GM21737 (cell line): ENCODE results near the gene PCDHA7.
"Not testable (repeated sequence)": the region's sequence is repeated elsewhere in the genome, so short reads cannot be mapped to it uniquely, and the experiment has no call there.

Experiments used
- ATAC-seq: cut with Tn5 transposase; IDR thresholded peaks from one replicate; pipeline ENCODE4 v1.9.1; 2021; ENCODE audit warnings: mild to moderate bottlenecking, moderate library complexity; ENCODE audit not compliant: unreplicated experiment

PCDHA7 gene

GRCh38 chr5:140821375-140822280 lies 12.4 kb upstream of the PCDHA7 start, which contains the start of gene PCDHA5:
Gene PCDHA5, plus strand, starts transcription at chr5:140821613.
- no peak for ATAC-seq

DNA sequence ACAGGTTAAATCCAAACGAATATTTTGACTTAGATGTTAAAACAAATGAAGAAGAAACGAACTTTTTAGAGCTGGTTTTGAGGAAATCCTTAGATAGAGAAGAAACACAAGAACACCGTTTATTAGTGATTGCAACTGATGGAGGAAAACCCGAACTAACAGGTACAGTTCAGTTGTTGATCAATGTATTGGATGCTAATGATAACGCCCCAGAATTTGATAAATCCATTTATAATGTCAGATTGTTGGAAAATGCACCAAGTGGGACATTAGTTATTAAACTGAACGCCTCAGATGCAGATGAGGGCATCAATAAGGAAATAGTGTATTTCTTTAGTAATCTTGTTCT lies 11.8 kb upstream of the PCDHA7 start:
- ATAC-seq = no peak

- ATAC-seq = not testable (repeated sequence)
These were observed 11.1 kb upstream of the PCDHA7 start for GRCh38 chr5:140822969-140823368.

- no peak for ATAC-seq
These were observed 10.6 kb upstream of the PCDHA7 start for GRCh38 chr5:140823475-140823874.

DNA sequence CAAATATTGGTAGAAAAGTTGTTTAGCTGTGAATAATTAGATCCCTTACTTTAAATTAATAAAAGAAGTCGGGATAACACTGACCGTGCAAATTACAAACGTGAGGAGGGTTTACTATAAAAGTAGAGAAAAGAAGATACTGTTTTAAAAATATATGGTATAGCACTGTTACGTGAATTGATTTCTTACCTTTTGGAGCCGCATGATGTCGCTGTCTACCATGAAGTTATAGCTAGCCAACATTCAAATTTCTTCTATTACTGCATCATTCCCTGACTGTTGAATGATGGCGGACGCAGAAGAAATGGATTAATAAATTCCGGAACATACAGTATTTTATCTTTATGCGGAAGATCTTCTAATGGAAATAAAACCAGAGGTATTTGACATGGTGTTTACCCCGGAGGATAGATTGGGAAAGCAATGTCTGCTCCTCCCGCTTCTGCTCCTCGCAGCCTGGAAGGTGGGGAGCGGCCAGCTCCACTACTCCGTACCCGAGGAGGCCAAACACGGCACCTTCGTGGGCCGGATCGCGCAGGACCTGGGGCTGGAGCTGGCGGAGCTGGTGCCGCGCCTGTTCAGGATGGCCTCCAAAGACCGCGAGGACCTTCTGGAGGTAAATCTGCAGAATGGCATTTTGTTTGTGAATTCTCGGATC lies 6.2 kb upstream of the PCDHA7 start, which contains the start of gene PCDHA6:
Gene PCDHA6 (plus strand): TSS at position 257 of the 658 bp plus-strand sequence. CDS start 132 bp downstream, at position 389.
- ATAC-seq = no peak

DNA sequence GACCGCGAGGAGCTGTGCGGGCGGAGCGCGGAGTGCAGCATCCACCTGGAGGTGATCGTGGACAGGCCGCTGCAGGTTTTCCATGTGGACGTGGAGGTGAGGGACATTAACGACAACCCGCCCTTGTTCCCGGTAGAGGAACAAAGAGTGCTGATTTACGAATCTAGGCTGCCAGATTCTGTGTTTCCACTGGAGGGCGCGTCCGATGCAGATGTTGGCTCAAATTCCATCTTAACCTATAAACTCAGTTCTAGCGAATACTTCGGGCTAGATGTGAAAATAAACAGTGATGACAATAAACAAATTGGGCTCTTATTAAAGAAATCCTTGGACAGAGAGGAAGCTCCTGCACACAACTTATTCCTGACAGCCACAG lies 5.7 kb upstream of the PCDHA7 start:
- ATAC-seq = no peak

DNA sequence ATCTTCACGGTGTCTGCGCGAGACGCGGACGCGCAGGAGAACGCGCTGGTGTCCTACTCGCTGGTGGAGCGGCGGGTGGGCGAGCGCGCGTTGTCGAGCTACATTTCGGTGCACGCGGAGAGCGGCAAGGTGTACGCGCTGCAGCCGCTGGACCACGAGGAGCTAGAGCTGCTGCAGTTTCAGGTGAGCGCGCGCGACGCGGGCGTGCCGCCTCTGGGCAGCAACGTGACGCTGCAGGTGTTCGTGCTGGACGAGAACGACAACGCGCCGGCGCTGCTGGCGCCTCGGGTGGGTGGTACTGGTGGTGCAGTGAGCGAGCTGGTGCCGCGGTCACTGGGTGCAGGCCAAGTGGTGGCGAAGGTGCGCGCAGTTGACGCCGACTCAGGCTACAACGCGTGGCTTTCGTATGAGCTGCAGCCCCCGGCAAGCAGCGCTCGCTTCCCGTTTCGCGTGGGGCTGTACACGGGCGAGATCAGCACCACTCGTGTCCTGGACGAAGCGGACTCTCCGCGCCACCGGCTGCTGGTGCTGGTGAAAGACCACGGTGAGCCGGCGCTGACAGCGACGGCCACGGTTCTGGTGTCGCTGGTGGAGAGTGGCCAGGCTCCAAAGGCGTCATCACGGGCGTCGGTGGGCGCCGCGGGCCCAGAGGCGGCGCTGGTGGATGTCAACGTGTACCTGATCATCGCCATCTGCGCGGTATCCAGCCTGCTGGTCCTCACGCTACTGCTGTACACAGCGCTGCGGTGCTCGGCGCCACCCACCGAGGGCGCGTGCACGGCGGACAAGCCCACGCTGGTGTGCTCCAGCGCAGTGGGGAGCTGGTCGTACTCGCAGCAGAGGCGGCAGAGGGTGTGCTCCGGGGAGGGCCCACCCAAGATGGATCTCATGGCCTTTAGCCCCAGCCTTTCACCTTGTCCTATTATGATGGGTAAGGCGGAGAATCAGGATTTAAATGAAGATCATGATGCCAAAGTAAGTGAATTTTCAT lies 4.3 kb upstream of the PCDHA7 start:
- not testable (repeated sequence) for ATAC-seq

GRCh38 chr5:140834439-140835008 lies 455 bp downstream of the PCDHA7 start:
- not testable (repeated sequence) for ATAC-seq

GRCh38 chr5:140835622-140836510 lies 1.8 kb downstream of the PCDHA7 start:
- no peak for ATAC-seq

GRCh38 chr5:140840978-140841962 lies 7.2 kb downstream of the PCDHA7 start, which contains the start of gene PCDHA8:
Gene PCDHA8, plus strand, starts transcription at chr5:140841187. Its CDS starts 135 bp downstream, at chr5:140841322.
- ATAC-seq = no peak

GRCh38 chr5:140842798-140843733 lies 9.0 kb downstream of the PCDHA7 start:
- ATAC-seq = no peak

DNA sequence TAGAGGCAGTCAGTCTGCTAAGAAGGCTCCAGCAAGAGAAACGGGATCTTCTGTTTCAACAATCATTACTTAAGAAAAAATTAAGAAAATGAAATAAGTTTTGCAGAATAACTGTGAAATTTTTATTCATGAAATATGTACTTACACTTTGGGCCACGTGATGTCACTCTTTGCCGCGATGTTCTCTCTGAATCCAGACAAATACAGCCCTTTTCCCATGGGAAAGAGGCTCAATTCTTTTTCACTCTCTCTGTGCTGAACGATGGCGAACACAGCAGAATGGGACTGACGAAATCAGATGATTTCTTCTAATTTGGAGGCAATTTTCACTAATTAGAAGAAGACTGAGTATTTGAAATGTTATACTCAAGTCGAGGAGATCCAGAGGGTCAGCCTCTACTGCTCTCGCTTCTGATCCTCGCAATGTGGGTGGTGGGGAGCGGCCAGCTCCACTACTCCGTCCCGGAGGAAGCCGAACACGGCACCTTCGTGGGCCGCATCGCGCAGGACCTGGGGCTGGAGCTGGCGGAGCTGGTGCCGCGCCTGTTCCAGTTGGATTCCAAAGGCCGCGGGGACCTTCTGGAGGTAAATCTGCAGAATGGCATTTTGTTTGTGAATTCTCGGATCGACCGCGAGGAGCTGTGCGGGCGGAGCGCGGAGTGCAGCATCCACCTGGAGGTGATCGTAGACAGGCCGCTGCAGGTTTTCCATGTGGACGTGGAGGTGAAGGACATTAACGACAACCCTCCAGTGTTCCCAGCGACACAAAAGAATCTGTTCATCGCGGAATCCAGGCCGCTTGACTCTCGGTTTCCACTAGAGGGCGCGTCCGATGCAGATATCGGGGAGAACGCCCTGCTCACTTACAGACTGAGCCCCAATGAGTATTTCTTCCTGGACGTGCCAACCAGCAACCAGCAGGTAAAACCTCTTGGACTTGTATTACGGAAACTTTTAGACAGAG lies 14.4 kb downstream of the PCDHA7 start, which contains the start of gene PCDHA9:
Gene PCDHA9 (plus strand): TSS at position 244 of the 964 bp plus-strand sequence. CDS start 114 bp downstream, at position 358.
- not testable (repeated sequence) for ATAC-seq

GRCh38 chr5:140849831-140850634 lies 16.0 kb downstream of the PCDHA7 start:
- ATAC-seq = not testable (repeated sequence)

DNA sequence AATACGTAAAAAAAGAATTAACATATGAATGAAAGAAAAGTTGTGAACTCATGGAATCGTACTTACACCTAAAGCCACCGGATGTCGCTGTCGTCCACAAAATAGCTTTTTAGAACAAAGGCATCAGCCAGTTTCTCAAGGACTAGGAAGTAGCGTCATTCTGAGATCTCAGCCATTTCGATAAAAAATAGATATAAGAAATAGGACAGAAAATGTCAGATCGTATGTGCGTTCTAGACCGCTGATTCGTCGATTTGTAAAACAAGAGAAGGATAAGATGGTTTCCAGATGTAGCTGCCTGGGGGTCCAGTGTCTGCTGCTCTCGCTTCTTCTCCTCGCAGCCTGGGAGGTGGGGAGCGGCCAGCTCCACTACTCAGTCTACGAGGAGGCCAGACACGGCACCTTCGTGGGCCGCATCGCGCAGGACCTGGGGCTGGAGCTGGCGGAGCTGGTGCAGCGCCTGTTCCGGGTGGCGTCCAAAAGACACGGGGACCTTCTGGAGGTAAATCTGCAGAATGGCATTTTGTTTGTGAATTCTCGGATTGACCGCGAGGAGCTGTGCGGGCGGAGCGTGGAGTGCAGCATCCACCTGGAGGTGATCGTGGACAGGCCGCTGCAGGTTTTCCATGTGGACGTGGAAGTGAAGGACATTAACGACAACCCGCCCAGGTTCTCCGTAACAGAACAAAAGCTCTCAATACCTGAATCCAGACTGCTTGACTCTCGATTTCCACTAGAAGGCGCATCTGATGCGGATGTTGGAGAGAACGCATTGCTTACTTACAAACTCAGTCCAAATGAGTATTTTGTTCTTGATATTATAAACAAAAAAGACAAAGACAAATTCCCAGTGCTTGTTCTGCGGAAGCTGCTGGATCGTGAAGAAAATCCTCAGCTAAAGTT lies 22.0 kb downstream of the PCDHA7 start, which contains the start of gene PCDHA10:
Gene PCDHA10 (plus strand): TSS at position 126 of the 903 bp plus-strand sequence. CDS start 152 bp downstream, at position 278.
- ATAC-seq = no peak
